K562 (cell line): ENCODE results near the gene NR6A1. TPM values are rescaled to one million over a fixed set of nuclear protein-coding genes. Genes with fewer than 3 reads are reported as not detected.

Experiments used
- ATAC-seq: fragments of 200-7000 bp; cut with Tn5 transposase; 3 replicates; pipeline ENCODE4 v1.9.1; 2020; ENCODE audit warnings: moderate library complexity
- BruUV-seq: library from RNA; stranded (reverse); fragments of 400-500 nt; replicated peaks from 2 replicates; lab custom pipeline; 2021; lab: Mats Ljungman, UMichigan
- CTCF ChIA-PET: fragments of 300-600 bp; formaldehyde crosslinking; extraction: SDS; loops from one replicate; lab custom pipeline; 2021; ENCODE audit warnings: low intra/inter-chr PET ratio; lab: Yijun Ruan, JAX
- POLR2A ChIA-PET: fragments of 300-600, 350-650 bp; sonication (Branson Sonifier 250); formaldehyde crosslinking; extraction: SDS; loops from one replicate; lab custom pipeline; 2021; ENCODE audit warnings: antibody characterized with exemption, inconsistent platforms; lab: Yijun Ruan, JAX
- DNase-seq, 4 experiments: peaks; one replicate each; pipeline versions ENCODE4 v3.0.0 to v3.0.0-alpha.2; 2011 to 2018; ENCODE audit warnings: low spot score in 3 of 4, mixed read lengths in 3 of 4; ENCODE audit errors: extremely low read depth in 1 of 4
- FAIRE-seq: peaks from 2 replicates; lab custom pipeline; 2011; peaks lifted over from hg19 to GRCh38; lab: Jason Lieb, UNC
- H2AFZ ChIP-seq: 2 replicates; pipeline ENCODE4 v1.6.0; 2011; ENCODE audit warnings: low read depth, low read length, control low read depth, inconsistent platforms
- H3K27ac ChIP-seq: fragments of 200-600 bp; 3 replicates; pipeline ENCODE4 v1.8.0; 2011; ENCODE audit warnings: low read depth, mild to moderate bottlenecking, control low read depth, inconsistent platforms, low read length, moderate library complexity, mixed read lengths; ENCODE audit errors: extremely low read depth
- H3K27me3 ChIP-seq, 2 experiments: fragments of 300-600 bp in 1 of 2; 2 replicates in 1 of 2; 3 replicates in 1 of 2; pipeline versions ENCODE4 v1.6.0 to v1.8.0; 2011; ENCODE audit warnings: inconsistent platforms in 2 of 2, low read length in 2 of 2, mild to moderate bottlenecking in 1 of 2, mixed read lengths in 1 of 2, moderate library complexity in 1 of 2; ENCODE audit not compliant: control insufficient read depth in 2 of 2, insufficient read depth in 2 of 2
- H3K36me3 ChIP-seq: fragments of 300-600 bp; 3 replicates; pipeline ENCODE4 v1.8.0; 2011; ENCODE audit warnings: mild to moderate bottlenecking, low read length, inconsistent platforms; ENCODE audit not compliant: control insufficient read depth, insufficient read depth
- H3K4me1 ChIP-seq, 2 experiments: fragments of 200-600 bp in 1 of 2; replicated peaks in 1 of 2; 2 replicates in 1 of 2; 3 replicates in 1 of 2; pipeline versions ENCODE4 v1.5.1 to v1.8.0; 2011; ENCODE audit warnings: inconsistent platforms in 2 of 2, low read length in 2 of 2, mild to moderate bottlenecking in 1 of 2, mixed read lengths in 1 of 2, moderate library complexity in 1 of 2; ENCODE audit not compliant: control insufficient read depth in 2 of 2, insufficient read depth in 2 of 2
- H3K4me2 ChIP-seq: 2 replicates; pipeline ENCODE4 v1.6.1; 2011; ENCODE audit warnings: low read length, control low read depth, inconsistent platforms, mixed read lengths; ENCODE audit not compliant: insufficient read depth
- H3K4me3 ChIP-seq: fragments of 200-600 bp; sonication (generic), shearing (Covaris generic); 2 replicates; pipeline ENCODE4 v1.5.1; 2016; ENCODE audit warnings: control low read depth, inconsistent platforms
- H3K79me2 ChIP-seq: fragments of 200-600 bp; 3 replicates; pipeline ENCODE4 v1.8.0; 2011; ENCODE audit warnings: low read length, inconsistent platforms; ENCODE audit not compliant: control insufficient read depth, insufficient read depth
- H3K9ac ChIP-seq, 2 experiments: 2 replicates each; pipeline versions ENCODE4 v1.6.0 to v1.6.1; 2011; ENCODE audit warnings: low read depth in 2 of 2, low read length in 2 of 2, control low read depth in 1 of 2, inconsistent platforms in 1 of 2, mild to moderate bottlenecking in 1 of 2, mixed read lengths in 1 of 2; ENCODE audit not compliant: insufficient read depth in 1 of 2
- H3K9me1 ChIP-seq: one replicate; pipeline ENCODE4 v1.6.0; 2011; ENCODE audit warnings: inconsistent platforms, mild to moderate bottlenecking, low read length, moderate library complexity; ENCODE audit not compliant: control insufficient read depth, insufficient read depth
- H3K9me3 ChIP-seq: replicated peaks from 2 replicates; pipeline ENCODE4 v1.5.1; 2011; ENCODE audit warnings: low read depth, low read length, inconsistent platforms; ENCODE audit not compliant: control insufficient read depth, insufficient read depth
- H4K20me1 ChIP-seq: replicated peaks from 2 replicates; pipeline ENCODE4 v1.6.1; 2011; ENCODE audit warnings: low read length, inconsistent platforms, mixed read lengths; ENCODE audit not compliant: control insufficient read depth, insufficient read depth
- EGR1 ChIP-seq: fragments of 450-650 bp; conservative IDR thresholded peaks from 2 replicates; pipeline ENCODE4 v1.6.1; 2017; ENCODE audit warnings: mild to moderate bottlenecking
- ILF3 ChIP-seq: fragments of 450-650 bp; IDR thresholded peaks from 2 replicates; pipeline ENCODE4 v1.6.1; 2018; ENCODE audit warnings: antibody characterized with exemption, mild to moderate bottlenecking, moderate library complexity, borderline replicate concordance
- L3MBTL2 ChIP-seq: fragments of 450-650 bp; IDR thresholded peaks from 2 replicates; pipeline ENCODE4 v1.6.1; 2016; ENCODE audit warnings: mild to moderate bottlenecking, moderate library complexity
- NCOA1 ChIP-seq: fragments of 450-650 bp; IDR thresholded peaks from 2 replicates; pipeline ENCODE4 v1.6.1; 2016; ENCODE audit warnings: low read depth
- NR2C2 ChIP-seq, 2 experiments: fragments of 200-800 bp in 1 of 2; sonication (Bioruptor generic) in 1 of 2; sonication (generic) in 1 of 2; formaldehyde crosslinking in 1 of 2; IDR thresholded peaks; 2 replicates each; pipeline versions ENCODE4 v1.6.1 to v1.8.0; 2016 to 2022; ENCODE audit warnings: mild to moderate bottlenecking in 1 of 2, missing compliant biosample characterization in 1 of 2, missing genetic modification characterization in 1 of 2, missing genetic modification reagents in 1 of 2
- NRF1 ChIP-seq, 2 experiments: fragments of 450-650 bp; IDR thresholded peaks in 1 of 2; conservative IDR thresholded peaks in 1 of 2; 2 replicates each; pipeline ENCODE4 v1.6.1; 2014; ENCODE audit warnings: mild to moderate bottlenecking in 2 of 2
- PHTF2 ChIP-seq: fragments of 250-450 bp; sonication (Bioruptor Pico); IDR thresholded peaks from 2 replicates; pipeline ENCODE4 v1.5.0; 2021; ENCODE audit warnings: mild to moderate bottlenecking
- RBBP5 ChIP-seq: fragments of 200-600 bp; sonication (generic); IDR thresholded peaks from 2 replicates; pipeline ENCODE4 v1.6.1; 2012; ENCODE audit warnings: borderline replicate concordance, mild to moderate bottlenecking, low read length, control low read depth, inconsistent platforms; ENCODE audit not compliant: insufficient read depth, poor library complexity, severe bottlenecking
- SIN3B ChIP-seq: fragments of 450-650 bp; IDR thresholded peaks from 2 replicates; pipeline ENCODE4 v1.6.1; 2017; ENCODE audit warnings: low read depth, mild to moderate bottlenecking, moderate library complexity
- TFE3 ChIP-seq: fragments of 450-650 bp; formaldehyde crosslinking; IDR thresholded peaks from 2 replicates; pipeline ENCODE4 v1.4.0; 2020; ENCODE audit warnings: mild to moderate bottlenecking, mixed read lengths
- XRCC3 ChIP-seq: fragments of 450-650 bp; IDR thresholded peaks from 2 replicates; pipeline ENCODE4 v1.6.1; 2017; ENCODE audit warnings: mild to moderate bottlenecking, moderate library complexity
- ZNF124 ChIP-seq: sonication (generic); formaldehyde crosslinking; IDR thresholded peaks from 2 replicates; pipeline ENCODE4 v1.8.1; 2022; ENCODE audit warnings: missing genetic modification reagents
- ZNF134 ChIP-seq: fragments of 250-450 bp; sonication (Bioruptor Pico); conservative IDR thresholded peaks from 2 replicates; pipeline ENCODE4 v1.4.0; 2020
- ZNF217 ChIP-seq: sonication (generic); formaldehyde crosslinking; IDR thresholded peaks from 2 replicates; pipeline ENCODE4 v1.8.0; 2022; ENCODE audit warnings: mild to moderate bottlenecking, missing genetic modification reagents
- WGBS: fragments of 100-300 bp; shearing (Covaris generic); methylation state at CpG from one replicate; pipeline ENCODE4 v1.1.6; 2016; ENCODE audit warnings: low coverage, mixed read lengths; ENCODE audit not compliant: insufficient coverage; ENCODE audit errors: missing lambda C conversion rate; 5-methylcytosine and 5-hydroxymethylcytosine counted together
- in situ Hi-C: fragments of 300-500 bp; cut with MboI; formaldehyde crosslinking; loops from 4 replicates; pipeline ENCODE4 v1.15.0; 2018; ENCODE audit warnings: inconsistent platforms, mixed read lengths
- intact Hi-C: fragments of 100-400 bp; cut with micrococcal nuclease; formaldehyde crosslinking; loops from 2 replicates; pipeline ENCODE4 v1.14.2; 2022
- polyA plus RNA-seq, 8 experiments: library from polyadenylated mRNA; depleted of rRNA in 4 of 8; stranded (reverse) in 5 of 8; unstranded in 3 of 8; fragments of >200 nt; fragmentation: Nextera tagmentation in 2 of 8; fragmentation: Illumina TruSeq in 1 of 8; extraction: Ambion mirVana in 2 of 8; extraction: Trizol in 1 of 8; gene quantifications; 2 replicates each; pipeline versions ENCODE4 v1.2.1 to v1.2.3, GENCODE V29; 2011 to 2014; ENCODE audit warnings: inconsistent platforms in 1 of 8, missing spikeins in 1 of 8
- total RNA-seq, 7 experiments: library from RNA; depleted of rRNA in 6 of 7; stranded (reverse); fragments of >200 nt in 6 of 7; fragmentation: Illumina TruSeq in 2 of 7; extraction: Trizol in 2 of 7; gene quantifications; 2 replicates each; pipeline versions ENCODE4 v1.2.1 to v1.2.3, GENCODE V29; 2011 to 2021; ENCODE audit warnings: low replicate concordance in 1 of 7
- TF ChIP-seq, protein P1 (sequence below): fragments of 250-450 bp; sonication (Bioruptor Pico); IDR thresholded peaks from 2 replicates; pipeline ENCODE4 v1.8.0; 2022; ENCODE audit warnings: inconsistent platforms, mild to moderate bottlenecking, moderate library complexity, borderline replicate concordance

Gene NR6A1
- total and polyA plus RNA-seq, 9 of the 15 experiments (the other 6 are each of a cell fraction or from before 2014, with no cell fraction given): 9.7 to 55.4 (median 28.3) TPM

DNA sequence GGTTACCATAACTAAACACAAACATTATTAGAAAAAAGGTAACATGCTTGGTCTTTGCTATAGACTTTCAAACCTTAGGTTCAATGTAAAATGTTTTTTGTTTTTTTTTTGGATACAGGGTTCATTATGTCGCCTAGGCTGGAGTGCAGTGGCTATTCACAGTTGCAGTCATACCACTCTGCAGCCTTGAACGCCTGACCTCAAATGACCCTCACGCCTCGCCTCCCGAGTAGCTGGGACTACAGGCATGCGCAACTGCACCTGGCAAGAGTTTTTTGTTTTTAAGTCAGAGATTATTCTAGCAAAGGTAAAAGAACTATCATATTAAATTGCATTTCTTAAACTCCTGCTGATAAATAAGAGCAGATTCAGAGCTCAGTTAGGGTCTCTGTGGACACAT, 208.8 kb downstream of the NR6A1 start:
- ChIA-PET POLR2A (interaction anchor here (0.6 to 1.7 kb wide), 5 partner anchors 13 to 764 kb away, joined by 3 to 4 read pairs (median 3); no protein-coding TSS in a partner anchor), CTCF (no interaction called here)
- Histone ChIP-seq H3K9me1 (no peaks in the 10 kb centered on the region), H3K79me2 (0 out of 3 replicates have a peak, but pooled peaks cover 4% of the 10 kb centered on the region), H3K4me1 (peaks cover 5 to 20% of the 10 kb centered on the region in 2 experiments), H3K4me2 (no peak overlapping the region), H3K4me3 (no peak overlapping the region), H3K36me3 (no peaks in the 10 kb centered on the region), H3K27ac (no peak overlapping the region), H2AFZ (no peak overlapping the region), H3K27me3 (no peaks in the 10 kb centered on the region), H3K9ac (no peak overlapping the region), H3K9me3 (no peaks in the 10 kb centered on the region), H4K20me1 (peaks cover 6% of the 10 kb centered on the region; the same call in 1 of the 2 replicates)
- peak in 1 of 4 experiments; percentile 60 for DNase-seq
- in situ Hi-C loops: no loop called here
- BruUV-seq: no TSS peak
- WGBS: 15% methylated on average over 6 of the region's 6 CpGs
- peak; percentile 82 for ATAC-seq
- FAIRE-seq: peak; percentile 76
- intact Hi-C loops: no loop called here
- TF ChIP-seq XRCC3: no peak
- TF ChIP-seq NCOA1: no peak
- TF ChIP-seq SIN3B: no peak
- TF ChIP-seq L3MBTL2: 0 out of 2 replicates have a peak, but pooled peaks have one; percentile 19
- no peak for TF ChIP-seq ZNF134 (CRISPR knock-in tag)
- no peak for TF ChIP-seq EGR1
- peak; percentile 87 to 88 for TF ChIP-seq NRF1 (conservative IDR thresholded peaks at IDR 0.05 in 1 of 2, IDR thresholded peaks at IDR 0.05 in 1 of 2)
- TF ChIP-seq ZNF124: no peak
- TF ChIP-seq, protein P1, sequence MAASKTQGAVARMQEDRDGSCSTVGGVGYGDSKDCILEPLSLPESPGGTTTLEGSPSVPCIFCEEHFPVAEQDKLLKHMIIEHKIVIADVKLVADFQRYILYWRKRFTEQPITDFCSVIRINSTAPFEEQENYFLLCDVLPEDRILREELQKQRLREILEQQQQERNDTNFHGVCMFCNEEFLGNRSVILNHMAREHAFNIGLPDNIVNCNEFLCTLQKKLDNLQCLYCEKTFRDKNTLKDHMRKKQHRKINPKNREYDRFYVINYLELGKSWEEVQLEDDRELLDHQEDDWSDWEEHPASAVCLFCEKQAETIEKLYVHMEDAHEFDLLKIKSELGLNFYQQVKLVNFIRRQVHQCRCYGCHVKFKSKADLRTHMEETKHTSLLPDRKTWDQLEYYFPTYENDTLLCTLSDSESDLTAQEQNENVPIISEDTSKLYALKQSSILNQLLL (CRISPR knock-in tag): no peak
- TF ChIP-seq RBBP5: no peak
- no peak for TF ChIP-seq NR2C2 (CRISPR knock-in tag; IDR thresholded peaks at IDR 0.05)
- TF ChIP-seq NR2C2 (tag; IDR thresholded peaks at IDR 0.05): peak; percentile 52; the same call in 1 of the 2 replicates
- no peak for TF ChIP-seq PHTF2 (CRISPR knock-in tag)
- TF ChIP-seq ZNF217 (CRISPR knock-in tag): no peak
- no peak for TF ChIP-seq TFE3
- TF ChIP-seq ILF3: no peak
